GM23248 (cell line): ENCODE results near the gene KRTAP5-5.

Source experiments
- EZH2 ChIP-seq: fragments of 200-600 bp; sonication (generic); IDR thresholded peaks from 2 replicates; pipeline ENCODE4 v1.6.1; 2018; ENCODE audit warnings: antibody characterized with exemption, mild to moderate bottlenecking; ENCODE audit not compliant: insufficient read depth, poor library complexity, severe bottlenecking
- EZH2phosphoT487 ChIP-seq: fragments of 200-600 bp; sonication (generic); IDR thresholded peaks from 2 replicates; pipeline ENCODE4 v1.6.1; 2018; ENCODE audit warnings: antibody characterized with exemption, moderate library complexity, mild to moderate bottlenecking, low read depth; ENCODE audit not compliant: insufficient read depth

DNA sequence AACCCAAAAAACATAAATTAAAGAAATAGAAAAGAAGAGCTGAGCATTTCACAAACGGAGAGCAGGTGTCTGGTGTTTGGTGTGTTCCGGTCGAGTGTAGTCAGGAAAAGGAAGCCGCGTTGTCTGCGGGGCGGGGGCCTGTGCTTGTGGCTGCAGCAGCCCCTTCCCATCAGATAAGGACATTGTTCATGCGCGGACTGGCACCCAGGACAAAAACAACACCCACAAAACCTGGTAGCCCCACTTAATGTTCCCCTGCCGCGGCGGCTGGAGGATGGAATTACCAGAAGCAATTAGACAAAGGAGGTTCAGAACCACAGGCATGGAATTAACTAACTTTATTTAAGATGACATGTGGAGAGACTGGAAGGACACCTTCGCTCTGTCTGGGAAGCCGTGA is 29.9 kb downstream of the KRTAP5-5 start:
- TF ChIP-seq EZH2 (no peak), EZH2phosphoT487 (no peak)
